ENCODE data around the gene PTGER3.

- TF ChIP-seq CTCF (IDR thresholded peaks at IDR 0.05) = no peak
- no peak for TF ChIP-seq POLR2A (IDR thresholded peaks at IDR 0.05)
These were observed 5.8 kb downstream of the PTGER3 start for GRCh38 chr1:71041806-71042205.

Data from testis (tissue), 2 donors.